ENCODE results near the gene CRABP2.

CRABP2 gene

DNA sequence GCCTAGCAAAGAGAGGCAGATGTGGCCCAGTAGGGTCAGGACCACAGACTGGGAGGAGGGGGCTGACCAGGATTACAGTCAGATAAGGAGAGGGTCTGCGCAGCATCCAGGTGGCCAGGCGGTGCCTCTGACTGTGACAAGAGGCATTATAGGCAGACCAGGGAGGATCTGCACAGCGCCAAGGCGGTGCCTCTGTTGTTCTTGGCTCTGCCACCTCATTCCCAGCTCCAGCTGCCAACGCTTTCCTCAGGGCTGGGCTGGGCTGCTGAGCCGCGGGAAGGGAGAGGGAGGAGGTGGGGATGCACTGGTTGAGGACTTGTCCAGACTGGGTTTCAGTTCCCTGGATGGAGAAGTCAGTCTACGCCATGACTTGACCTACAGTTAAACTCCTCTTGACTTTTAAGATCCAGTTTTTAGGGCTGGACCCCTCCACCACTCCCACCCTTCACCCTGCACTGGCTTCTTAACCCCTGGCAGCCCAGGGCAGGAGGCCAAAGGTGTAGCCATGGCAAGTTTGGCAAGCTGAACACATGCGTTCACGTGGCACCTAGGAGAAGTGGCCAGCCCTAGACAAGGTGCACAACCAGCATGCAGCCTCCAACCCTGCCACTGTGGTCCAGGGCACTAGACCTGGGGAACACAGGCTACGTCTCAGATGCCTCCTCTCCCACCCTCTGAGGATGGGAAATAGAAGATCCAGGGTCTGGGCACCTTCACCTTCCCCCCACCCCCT lies 4.5 kb upstream of the CRABP2 start:
- no peak overlapping the region for H3K4me3 ChIP-seq (ENCODE audit: low read depth, low read length)

GRCh38 chr1:156709031-156709430 lies 3.6 kb upstream of the CRABP2 start:
- no peak overlapping the region for H3K4me3 ChIP-seq (ENCODE audit: low read depth, low read length)

GRCh38 chr1:156708218-156708661 lies 2.9 kb upstream of the CRABP2 start:
- peak overlapping the region; percentile 6 for H3K4me3 ChIP-seq (ENCODE audit: low read depth, low read length)

DNA sequence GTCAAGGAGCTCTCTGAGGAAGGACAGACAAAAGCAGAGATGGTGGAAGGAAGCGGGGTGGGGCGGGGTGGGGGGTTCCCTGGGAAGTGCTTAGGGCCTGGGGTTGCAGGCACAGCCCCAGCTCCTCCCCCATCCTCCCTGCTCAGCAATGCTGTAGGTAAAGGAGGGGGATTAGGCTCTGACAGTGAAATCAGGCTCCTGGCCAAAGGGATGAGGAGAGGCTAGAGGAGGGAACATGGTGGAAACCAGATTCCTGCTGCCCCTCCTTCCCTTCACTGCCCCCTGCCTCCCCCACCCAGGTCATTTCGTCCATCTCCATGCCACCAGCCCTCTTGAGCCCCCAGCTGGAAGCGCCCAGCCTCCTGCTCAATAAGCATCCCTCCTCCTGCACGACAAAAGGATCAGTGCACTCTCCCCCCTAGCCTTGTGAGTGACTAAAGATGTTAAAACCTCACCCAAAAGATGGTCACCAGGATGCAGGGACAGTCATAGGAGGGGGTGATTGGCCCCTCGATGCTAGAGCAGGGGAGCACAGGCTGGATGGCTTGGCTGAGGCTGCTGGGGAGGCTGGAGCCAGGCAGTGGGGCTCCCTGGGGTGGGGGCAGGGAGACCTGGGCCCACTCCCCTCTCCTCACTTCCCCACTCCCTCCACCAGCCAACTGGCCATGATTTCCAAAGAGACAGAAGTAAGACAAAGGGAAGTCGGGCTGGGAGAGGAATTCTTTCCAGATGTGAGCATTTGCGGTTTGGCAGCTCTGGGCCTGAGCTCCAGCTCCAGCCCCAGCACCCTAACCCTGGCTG lies 2.2 kb upstream of the CRABP2 start:
- H3K4me3 ChIP-seq (ENCODE audit: low read depth, low read length): peak overlapping the region; percentile 6

DNA sequence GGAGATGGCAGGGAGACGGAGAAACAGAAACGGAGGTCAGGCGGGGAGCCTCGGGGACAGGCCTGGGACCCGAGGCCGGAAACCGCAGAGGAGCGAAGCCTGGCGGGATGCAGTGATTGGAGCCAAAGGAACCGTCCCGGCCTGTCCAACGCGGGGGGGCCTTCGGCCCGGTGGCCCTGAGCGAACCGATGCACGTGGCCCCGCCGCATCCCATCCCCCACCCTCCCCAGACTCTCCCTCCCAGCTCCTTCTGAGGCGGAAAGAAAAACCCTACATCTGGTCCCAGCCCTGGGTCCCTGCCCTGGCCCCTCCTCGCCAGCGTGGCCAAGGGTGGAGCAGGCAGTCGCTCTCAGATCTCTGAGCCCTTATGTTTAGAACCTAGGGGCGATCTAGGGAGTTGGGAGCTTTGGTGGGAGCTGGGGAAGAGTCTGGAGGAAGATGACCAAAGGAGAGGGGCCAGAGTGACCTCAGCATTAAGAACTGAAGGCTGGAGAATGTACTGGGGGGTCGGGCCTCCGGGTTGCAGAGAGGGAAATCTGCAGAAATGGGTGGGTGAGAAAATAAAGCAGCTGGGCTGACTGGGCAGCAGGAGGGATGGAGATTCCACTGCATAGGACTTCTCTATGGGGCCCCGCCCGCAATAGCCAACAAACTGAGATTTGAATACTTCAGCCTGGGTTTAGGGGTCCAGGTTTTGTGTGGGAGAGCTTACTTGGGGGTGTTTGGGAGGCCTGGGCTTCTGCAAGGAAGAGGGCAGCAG lies 1.5 kb upstream of the CRABP2 start:
- H3K4me3 ChIP-seq (ENCODE audit: low read depth, low read length): peak overlapping the region; percentile 46

- peak overlapping the region; percentile 46 for H3K4me3 ChIP-seq (ENCODE audit: low read depth, low read length)
Observed at GRCh38 chr1:156705918-156706656, 704 bp upstream of the CRABP2 start.

DNA sequence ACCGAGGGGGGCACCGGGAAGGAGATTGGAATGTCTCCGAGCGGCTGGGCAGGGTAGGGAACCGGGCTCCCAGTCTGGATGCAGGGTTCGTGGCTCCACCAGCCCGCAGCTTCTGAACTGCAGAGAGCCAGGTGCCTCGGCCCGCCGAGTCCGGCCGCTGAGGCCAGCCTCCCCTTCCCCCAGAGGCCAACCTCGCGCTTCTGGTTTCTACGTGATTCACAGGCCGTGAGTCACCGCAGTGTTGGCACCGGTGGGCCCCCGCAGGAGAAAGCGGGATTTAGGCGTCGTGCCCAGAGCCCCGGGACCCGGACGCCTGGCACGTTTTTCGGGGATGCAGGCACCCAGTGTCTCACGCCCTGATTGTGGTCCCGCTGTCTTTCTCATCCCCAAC lies 458 bp downstream of the CRABP2 start:
- H3K4me3 ChIP-seq (ENCODE audit: low read depth, low read length): peak overlapping the region; percentile 63

DNA sequence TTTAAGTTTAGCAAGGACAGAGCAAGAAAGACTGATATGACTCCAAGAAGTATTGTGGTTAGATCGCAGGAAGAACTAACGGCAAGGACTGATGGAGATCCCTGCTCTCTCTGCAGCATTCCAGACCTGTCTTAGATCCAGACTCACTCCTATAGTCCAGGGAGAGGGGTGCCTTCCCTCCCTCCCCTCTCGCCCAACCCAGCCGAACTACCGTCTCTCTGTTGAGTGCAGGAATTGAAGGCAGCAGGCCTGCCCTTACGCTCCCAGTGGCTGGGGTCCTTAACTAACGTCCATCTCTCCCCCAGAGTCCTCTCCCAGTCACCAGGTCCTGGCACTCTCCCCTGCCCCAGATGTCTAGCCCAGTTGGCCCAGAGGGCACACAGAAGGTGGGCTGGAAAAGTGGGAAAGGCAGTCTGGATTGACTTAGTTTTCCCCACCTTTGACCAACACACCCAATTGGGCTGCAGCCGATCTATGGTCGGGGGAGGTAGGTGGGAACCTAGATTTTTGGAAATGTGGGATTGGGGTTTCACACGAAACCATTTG lies 1.1 kb downstream of the CRABP2 start:
- peak overlapping the region; percentile 63 for H3K4me3 ChIP-seq (ENCODE audit: low read depth, low read length)

- no peak overlapping the region for H3K4me3 ChIP-seq (ENCODE audit: low read depth, low read length)
Observed at GRCh38 chr1:156703741-156704140, 1.6 kb downstream of the CRABP2 start.

DNA sequence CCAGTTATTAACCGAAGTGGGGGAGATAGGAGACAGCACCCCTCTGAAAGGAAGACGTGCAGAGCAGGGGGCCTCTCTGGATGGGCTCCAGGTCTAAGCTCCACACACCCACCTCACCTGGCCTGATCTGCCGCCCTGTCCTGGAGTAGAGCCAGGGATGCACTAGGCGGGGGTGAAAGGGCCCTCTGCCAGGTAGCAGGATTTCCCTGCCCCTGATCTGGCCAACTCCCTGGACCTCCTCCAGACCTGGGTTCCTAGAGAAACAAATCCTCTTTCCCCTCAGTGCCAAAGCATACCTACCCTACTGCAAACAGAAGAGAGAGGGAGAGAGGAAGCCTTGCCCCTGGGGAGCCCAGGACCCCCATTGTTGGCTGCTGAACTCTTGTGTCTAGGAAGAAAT lies 2.0 kb downstream of the CRABP2 start:
- H3K4me3 ChIP-seq (ENCODE audit: low read depth, low read length): no peak overlapping the region

DNA sequence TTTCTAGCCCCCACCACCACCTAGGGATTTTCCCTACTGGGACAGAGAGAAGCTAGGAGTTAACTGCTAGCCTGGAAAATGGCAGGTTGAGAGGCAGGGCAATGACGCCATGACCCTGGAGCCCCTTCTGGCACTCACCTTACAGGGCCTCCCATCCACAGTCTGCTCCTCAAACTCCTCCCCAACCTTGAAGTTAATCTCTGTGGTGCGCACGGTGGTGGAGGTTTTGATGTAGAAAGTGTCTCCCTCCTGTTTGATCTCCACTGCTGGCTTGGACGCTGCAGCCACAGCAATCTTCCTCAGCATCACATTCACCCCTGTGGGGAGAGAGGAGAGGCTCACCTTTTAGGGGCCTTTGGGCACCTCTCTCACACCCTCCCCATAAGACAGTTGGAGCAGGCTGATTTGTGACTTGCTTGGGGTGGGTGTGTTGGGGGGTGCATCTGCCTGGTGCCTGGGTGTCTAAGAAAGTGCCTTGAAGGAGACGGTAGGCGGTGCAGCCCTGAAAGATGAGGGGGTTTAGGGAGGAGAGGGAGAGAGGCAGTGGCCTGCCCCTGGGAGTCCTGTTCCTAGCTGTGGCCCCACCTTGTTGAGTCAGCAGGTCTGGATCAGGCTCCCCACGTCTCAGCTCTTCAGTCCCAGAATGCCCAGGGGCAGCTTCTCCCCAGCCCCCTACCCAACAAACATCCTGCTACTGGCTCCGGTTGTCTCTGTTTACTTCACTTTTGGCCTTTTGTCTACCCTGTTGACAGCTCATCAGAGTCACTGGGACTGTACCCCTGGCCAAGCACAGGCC lies 4.4 kb downstream of the CRABP2 start:
- H3K4me3 ChIP-seq (ENCODE audit: low read depth, low read length): no peak overlapping the region

- no peak overlapping the region for H3K4me3 ChIP-seq (ENCODE audit: low read depth, low read length)
Observed at GRCh38 chr1:156698995-156699394, 6.4 kb downstream of the CRABP2 start.

GRCh38 chr1:156697481-156697880 lies 7.9 kb downstream of the CRABP2 start:
- H3K4me3 ChIP-seq (ENCODE audit: low read depth, low read length): no peak overlapping the region

DNA sequence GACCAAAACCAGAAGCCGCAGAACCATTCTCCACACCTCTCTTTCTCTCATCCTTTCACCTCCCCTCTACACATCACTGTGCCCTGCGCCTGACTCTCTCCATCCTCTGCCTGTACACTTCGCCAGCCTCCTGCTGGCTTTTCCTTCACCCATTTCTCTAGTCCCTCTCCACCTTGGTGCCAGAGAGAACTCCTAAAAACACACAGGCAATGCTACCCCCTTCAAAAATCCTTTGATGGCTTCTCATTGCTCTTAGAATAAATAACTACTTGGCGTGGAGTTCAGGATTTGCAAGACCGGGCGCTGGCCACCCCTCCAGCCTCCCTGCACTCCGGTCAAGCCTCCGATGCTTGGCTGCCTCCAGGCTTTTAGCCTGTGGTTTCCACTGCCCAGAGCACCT lies 8.6 kb downstream of the CRABP2 start:
- no peak overlapping the region for H3K4me3 ChIP-seq (ENCODE audit: low read depth, low read length)

GRCh38 chr1:156694690-156694962 lies 10.8 kb downstream of the CRABP2 start:
- no peak overlapping the region for H3K4me3 ChIP-seq (ENCODE audit: low read depth, low read length)

- no peak overlapping the region for H3K4me3 ChIP-seq (ENCODE audit: low read depth, low read length)
Observed at GRCh38 chr1:156693848-156694689, 11.3 kb downstream of the CRABP2 start.

- peak overlapping the region; percentile 20 for H3K4me3 ChIP-seq (ENCODE audit: low read depth, low read length)
Observed at GRCh38 chr1:156692925-156693847, 12.2 kb downstream of the CRABP2 start.

GRCh38 chr1:156692441-156692924 lies 12.9 kb downstream of the CRABP2 start:
- H3K4me3 ChIP-seq (ENCODE audit: low read depth, low read length): peak overlapping the region; percentile 20
